GM23338 (cell line): ENCODE data around the gene CAMKK2. TPM values are rescaled to one million over a fixed set of nuclear protein-coding genes. Genes with fewer than 3 reads are reported as not detected.

Experiments
- ATAC-seq: fragments of 200-7000 bp; cut with Tn5 transposase; 3 replicates; pipeline ENCODE4 v1.9.1; 2020
- DNase-seq: peaks from one replicate; pipeline ENCODE4 v3.0.0-alpha.2; 2015; ENCODE audit warnings: low spot score
- H2AFZ ChIP-seq: fragments of 200-600 bp; sonication (generic); 2 replicates; pipeline ENCODE4 v1.8.0; 2016; ENCODE audit warnings: antibody characterized with exemption, mild to moderate bottlenecking, moderate library complexity
- H3F3A ChIP-seq: fragments of 200-600 bp; sonication (generic); replicated peaks from 2 replicates; pipeline ENCODE4 v1.8.0; 2017; ENCODE audit warnings: antibody characterized with exemption, mixed run types, low read depth
- H3K27ac ChIP-seq: fragments of 200-600 bp; sonication (generic); 2 replicates; pipeline ENCODE4 v1.6.1; 2016; ENCODE audit warnings: low read depth
- H3K27me3 ChIP-seq: fragments of 200-600 bp; sonication (generic); 2 replicates; pipeline ENCODE4 v1.8.0; 2016; ENCODE audit warnings: mild to moderate bottlenecking, mixed run types, moderate library complexity; ENCODE audit not compliant: insufficient read depth
- H3K36me3 ChIP-seq: fragments of 200-600 bp; sonication (generic); 2 replicates; pipeline ENCODE4 v1.8.0; 2016; ENCODE audit warnings: mild to moderate bottlenecking; ENCODE audit not compliant: insufficient read depth
- H3K4me1 ChIP-seq: fragments of 200-600 bp; sonication (generic); 2 replicates; pipeline ENCODE4 v1.8.0; 2016; ENCODE audit warnings: mild to moderate bottlenecking, moderate library complexity; ENCODE audit not compliant: insufficient read depth
- H3K4me2 ChIP-seq: fragments of 200-600 bp; sonication (generic); 2 replicates; pipeline ENCODE4 v1.7.1; 2017; ENCODE audit warnings: mixed run types
- H3K4me3 ChIP-seq: fragments of 200-600 bp; sonication (generic); 2 replicates; pipeline ENCODE4 v1.6.1; 2016; ENCODE audit warnings: mixed run types
- H3K79me2 ChIP-seq: fragments of 200-600 bp; sonication (generic); replicated peaks from 2 replicates; pipeline ENCODE4 v1.8.0; 2017; ENCODE audit warnings: mild to moderate bottlenecking; ENCODE audit not compliant: insufficient read depth
- H3K9me2 ChIP-seq: fragments of 200-600 bp; sonication (generic); 2 replicates; pipeline ENCODE4 v1.8.0; 2017; ENCODE audit not compliant: insufficient read depth
- H4K20me1 ChIP-seq: fragments of 200-600 bp; sonication (generic); replicated peaks from 2 replicates; pipeline ENCODE4 v1.8.0; 2017; ENCODE audit warnings: mild to moderate bottlenecking; ENCODE audit not compliant: insufficient read depth
- H3K27ac Mint-ChIP-seq: 2 replicates; pipeline ENCODE4 v1.8.0; 2020; ENCODE audit warnings: inconsistent platforms, mild to moderate bottlenecking, moderate library complexity, mixed read lengths
- H3K27me3 Mint-ChIP-seq: 3 replicates; pipeline ENCODE4 v1.8.0; 2022; ENCODE audit warnings: low read depth, mild to moderate bottlenecking, moderate library complexity, mixed read lengths, inconsistent platforms; ENCODE audit not compliant: insufficient read depth, poor library complexity
- H3K36me3 Mint-ChIP-seq: 3 replicates; pipeline ENCODE4 v1.8.0; 2021; ENCODE audit warnings: low read depth, mild to moderate bottlenecking, inconsistent platforms, moderate library complexity, mixed read lengths
- H3K4me1 Mint-ChIP-seq: 3 replicates; pipeline ENCODE4 v1.8.0; 2020; ENCODE audit warnings: mild to moderate bottlenecking, inconsistent platforms, mixed read lengths
- H3K4me3 Mint-ChIP-seq: 3 replicates; pipeline ENCODE4 v1.8.0; 2021; ENCODE audit warnings: moderate library complexity, mild to moderate bottlenecking, inconsistent platforms, mixed read lengths
- H3K9me3 Mint-ChIP-seq: 3 replicates; pipeline ENCODE4 v1.8.0; 2020; ENCODE audit warnings: moderate library complexity, mild to moderate bottlenecking, inconsistent platforms, mixed read lengths
- CREB1 ChIP-seq: fragments of 250-450 bp; sonication (Bioruptor Pico); IDR thresholded peaks from 2 replicates; pipeline ENCODE4 v1.5.0; 2020; ENCODE audit warnings: low read depth, mild to moderate bottlenecking, moderate library complexity
- EZH2 ChIP-seq: fragments of 200-600 bp; sonication (generic); IDR thresholded peaks from one replicate; pipeline ENCODE4 v1.8.0; 2017; ENCODE audit warnings: antibody characterized with exemption, mild to moderate bottlenecking, low read depth; ENCODE audit not compliant: unreplicated experiment
- EZH2phosphoT487 ChIP-seq: fragments of 200-600 bp; sonication (generic); IDR thresholded peaks from one replicate; pipeline ENCODE4 v1.8.1; 2018; ENCODE audit warnings: antibody characterized with exemption; ENCODE audit not compliant: unreplicated experiment
- JUNB ChIP-seq: IDR thresholded peaks from one replicate; pipeline ENCODE4 v1.6.1; 2016; ENCODE audit warnings: antibody characterized with exemption; ENCODE audit not compliant: unreplicated experiment
- NANOG ChIP-seq: IDR thresholded peaks from 2 replicates; pipeline ENCODE4 v1.6.1; 2016; ENCODE audit warnings: antibody characterized with exemption, borderline replicate concordance
- POLR2AphosphoS5 ChIP-seq: IDR thresholded peaks from 2 replicates; pipeline ENCODE4 v1.6.1; 2016; ENCODE audit warnings: antibody characterized with exemption, low read depth
- STAT1 ChIP-seq: IDR thresholded peaks from one replicate; pipeline ENCODE4 v1.6.1; 2016; ENCODE audit warnings: antibody characterized with exemption; ENCODE audit not compliant: unreplicated experiment
- ZNF114 ChIP-seq: fragments of 250-450 bp; sonication (Bioruptor Pico); IDR thresholded peaks from 2 replicates; pipeline ENCODE4 v1.5.0; 2020; ENCODE audit warnings: mild to moderate bottlenecking, moderate library complexity
- ZNF331 ChIP-seq: fragments of 250-450 bp; sonication (Bioruptor Pico); IDR thresholded peaks from 2 replicates; pipeline ENCODE4 v1.5.0; 2020; ENCODE audit warnings: low read depth, mild to moderate bottlenecking, moderate library complexity
- polyA plus RNA-seq: library from polyadenylated mRNA; unstranded; fragments of >200 nt; fragmentation: Nextera tagmentation; extraction: Ambion mirVana; gene quantifications from 2 replicates; pipeline ENCODE4 v1.2.1, GENCODE V29; 2016
- total RNA-seq: library from RNA; depleted of rRNA; stranded (reverse); fragments of >200 nt; shearing (Covaris generic); gene quantifications from 2 replicates; pipeline ENCODE4 v1.2.3, GENCODE V29; 2014
- TF ChIP-seq, protein P1 (sequence below): IDR thresholded peaks from 2 replicates; pipeline ENCODE4 v1.6.1; 2016; ENCODE audit warnings: antibody characterized with exemption
- TF ChIP-seq, protein P2 (sequence below), 2 experiments: fragments of 200-600 bp in 1 of 2; sonication (generic) in 1 of 2; conservative IDR thresholded peaks; 2 replicates each; pipeline versions ENCODE4 v1.5.1 to v1.6.1; 2016 to 2017; ENCODE audit warnings: antibody characterized with exemption in 2 of 2, low read depth in 2 of 2, mild to moderate bottlenecking in 2 of 2, moderate library complexity in 1 of 2
- TF ChIP-seq, protein P3 (sequence below): IDR thresholded peaks from one replicate; pipeline ENCODE4 v1.6.1; 2018; ENCODE audit warnings: antibody characterized with exemption; ENCODE audit not compliant: unreplicated experiment

Gene CAMKK2
- total and polyA plus RNA-seq, 2 experiments from 2014 or later, result 10.3 to 26.4 TPM

DNA sequence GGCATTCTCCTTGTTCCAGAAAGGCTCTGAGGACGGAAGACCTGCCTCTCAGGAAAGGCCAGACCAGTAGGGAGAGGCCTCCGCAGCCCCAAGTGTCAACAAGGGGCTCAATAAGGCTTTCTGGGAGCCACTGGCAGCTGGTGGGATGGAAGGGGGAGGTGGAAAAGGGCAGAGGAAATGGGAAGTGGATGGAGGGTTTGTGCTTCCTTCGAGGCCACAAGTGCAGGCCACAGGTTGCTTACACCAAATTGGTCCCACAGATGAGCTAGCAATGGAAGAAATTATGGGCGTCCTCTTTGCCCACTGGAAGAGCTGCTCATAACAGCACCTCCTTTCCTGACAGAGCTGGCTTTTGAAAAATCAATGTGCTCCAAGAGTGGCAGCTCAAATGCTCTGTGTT, 58.4 kb downstream of the CAMKK2 start (continued):
- TF ChIP-seq, protein P1, sequence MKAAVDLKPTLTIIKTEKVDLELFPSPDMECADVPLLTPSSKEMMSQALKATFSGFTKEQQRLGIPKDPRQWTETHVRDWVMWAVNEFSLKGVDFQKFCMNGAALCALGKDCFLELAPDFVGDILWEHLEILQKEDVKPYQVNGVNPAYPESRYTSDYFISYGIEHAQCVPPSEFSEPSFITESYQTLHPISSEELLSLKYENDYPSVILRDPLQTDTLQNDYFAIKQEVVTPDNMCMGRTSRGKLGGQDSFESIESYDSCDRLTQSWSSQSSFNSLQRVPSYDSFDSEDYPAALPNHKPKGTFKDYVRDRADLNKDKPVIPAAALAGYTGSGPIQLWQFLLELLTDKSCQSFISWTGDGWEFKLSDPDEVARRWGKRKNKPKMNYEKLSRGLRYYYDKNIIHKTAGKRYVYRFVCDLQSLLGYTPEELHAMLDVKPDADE, result no peak
- TF ChIP-seq, protein P2, sequence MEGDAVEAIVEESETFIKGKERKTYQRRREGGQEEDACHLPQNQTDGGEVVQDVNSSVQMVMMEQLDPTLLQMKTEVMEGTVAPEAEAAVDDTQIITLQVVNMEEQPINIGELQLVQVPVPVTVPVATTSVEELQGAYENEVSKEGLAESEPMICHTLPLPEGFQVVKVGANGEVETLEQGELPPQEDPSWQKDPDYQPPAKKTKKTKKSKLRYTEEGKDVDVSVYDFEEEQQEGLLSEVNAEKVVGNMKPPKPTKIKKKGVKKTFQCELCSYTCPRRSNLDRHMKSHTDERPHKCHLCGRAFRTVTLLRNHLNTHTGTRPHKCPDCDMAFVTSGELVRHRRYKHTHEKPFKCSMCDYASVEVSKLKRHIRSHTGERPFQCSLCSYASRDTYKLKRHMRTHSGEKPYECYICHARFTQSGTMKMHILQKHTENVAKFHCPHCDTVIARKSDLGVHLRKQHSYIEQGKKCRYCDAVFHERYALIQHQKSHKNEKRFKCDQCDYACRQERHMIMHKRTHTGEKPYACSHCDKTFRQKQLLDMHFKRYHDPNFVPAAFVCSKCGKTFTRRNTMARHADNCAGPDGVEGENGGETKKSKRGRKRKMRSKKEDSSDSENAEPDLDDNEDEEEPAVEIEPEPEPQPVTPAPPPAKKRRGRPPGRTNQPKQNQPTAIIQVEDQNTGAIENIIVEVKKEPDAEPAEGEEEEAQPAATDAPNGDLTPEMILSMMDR (conservative IDR thresholded peaks at IDR 0.05; ENCODE audit: low read depth in 2 of 2), result no peak
- TF ChIP-seq ZNF114 (no peak), STAT1 (no peak), EZH2phosphoT487 (no peak), CREB1 (CRISPR knock-in tag) (no peak)

DNA sequence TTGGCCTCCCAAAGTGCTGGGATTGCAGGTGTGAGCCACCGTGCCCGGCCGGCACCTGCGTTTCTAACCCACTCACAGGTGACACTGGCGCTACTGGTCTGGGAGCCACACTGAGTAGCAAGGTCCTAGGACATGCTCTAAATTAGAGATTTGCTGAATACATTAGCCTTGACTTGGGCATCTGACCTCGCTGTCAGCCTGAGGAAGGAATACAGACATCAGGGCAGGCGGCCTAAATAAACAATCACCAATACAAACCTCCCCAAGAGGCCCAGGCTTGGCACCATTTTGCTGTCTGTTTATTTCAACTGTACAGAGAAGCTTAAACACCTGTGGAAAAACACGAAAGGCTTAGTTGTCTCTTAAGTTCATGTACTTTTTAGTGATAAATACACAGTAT, 59.1 kb downstream of the CAMKK2 start:
- Histone ChIP-seq H3K27ac (no peak overlapping the region), H3K4me1 (peaks cover 17% of the 10 kb centered on the region; the same call in 1 of the 2 replicates), H3K36me3 (no peaks in the 10 kb centered on the region), H3K79me2 (no peaks in the 10 kb centered on the region), H2AFZ (no peak overlapping the region), H3K27me3 (no peaks in the 10 kb centered on the region), H4K20me1 (no peaks in the 10 kb centered on the region; the same call in 1 of the 2 replicates), H3K9me2 (no peaks in the 10 kb centered on the region; the same call in 1 of the 2 replicates), H3K4me2 (no peak overlapping the region), H3K4me3 (no peak overlapping the region), H3F3A (no peaks in the 10 kb centered on the region)
- H3K4me3 Mint-ChIP-seq, result no peak overlapping the region
- ATAC-seq (no peak), DNase-seq (no peak)
- H3K9me3 Mint-ChIP-seq, result no peaks in the 10 kb centered on the region
- peaks cover 13% of the 10 kb centered on the region for H3K27me3 Mint-ChIP-seq
- H3K4me1 Mint-ChIP-seq, result peaks cover 41% of the 10 kb centered on the region
- H3K36me3 Mint-ChIP-seq, result peaks cover 13% of the 10 kb centered on the region
- H3K27ac Mint-ChIP-seq, result no peak overlapping the region
- TF ChIP-seq JUNB (no peak), NANOG (no peak), EZH2 (no peak), ZNF331 (CRISPR knock-in tag) (no peak), POLR2AphosphoS5 (no peak), STAT1 (no peak), CREB1 (CRISPR knock-in tag) (no peak), EZH2phosphoT487 (no peak), ZNF114 (no peak)
- TF ChIP-seq, protein P2 (conservative IDR thresholded peaks at IDR 0.05; ENCODE audit: low read depth in 2 of 2), result no peak
- TF ChIP-seq, protein P3, sequence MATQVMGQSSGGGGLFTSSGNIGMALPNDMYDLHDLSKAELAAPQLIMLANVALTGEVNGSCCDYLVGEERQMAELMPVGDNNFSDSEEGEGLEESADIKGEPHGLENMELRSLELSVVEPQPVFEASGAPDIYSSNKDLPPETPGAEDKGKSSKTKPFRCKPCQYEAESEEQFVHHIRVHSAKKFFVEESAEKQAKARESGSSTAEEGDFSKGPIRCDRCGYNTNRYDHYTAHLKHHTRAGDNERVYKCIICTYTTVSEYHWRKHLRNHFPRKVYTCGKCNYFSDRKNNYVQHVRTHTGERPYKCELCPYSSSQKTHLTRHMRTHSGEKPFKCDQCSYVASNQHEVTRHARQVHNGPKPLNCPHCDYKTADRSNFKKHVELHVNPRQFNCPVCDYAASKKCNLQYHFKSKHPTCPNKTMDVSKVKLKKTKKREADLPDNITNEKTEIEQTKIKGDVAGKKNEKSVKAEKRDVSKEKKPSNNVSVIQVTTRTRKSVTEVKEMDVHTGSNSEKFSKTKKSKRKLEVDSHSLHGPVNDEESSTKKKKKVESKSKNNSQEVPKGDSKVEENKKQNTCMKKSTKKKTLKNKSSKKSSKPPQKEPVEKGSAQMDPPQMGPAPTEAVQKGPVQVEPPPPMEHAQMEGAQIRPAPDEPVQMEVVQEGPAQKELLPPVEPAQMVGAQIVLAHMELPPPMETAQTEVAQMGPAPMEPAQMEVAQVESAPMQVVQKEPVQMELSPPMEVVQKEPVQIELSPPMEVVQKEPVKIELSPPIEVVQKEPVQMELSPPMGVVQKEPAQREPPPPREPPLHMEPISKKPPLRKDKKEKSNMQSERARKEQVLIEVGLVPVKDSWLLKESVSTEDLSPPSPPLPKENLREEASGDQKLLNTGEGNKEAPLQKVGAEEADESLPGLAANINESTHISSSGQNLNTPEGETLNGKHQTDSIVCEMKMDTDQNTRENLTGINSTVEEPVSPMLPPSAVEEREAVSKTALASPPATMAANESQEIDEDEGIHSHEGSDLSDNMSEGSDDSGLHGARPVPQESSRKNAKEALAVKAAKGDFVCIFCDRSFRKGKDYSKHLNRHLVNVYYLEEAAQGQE, result no peak
- TF ChIP-seq, protein P1, result no peak
